B cell (primary cell): ENCODE results near the gene ATG4C.

Source experiments
- CTCF ChIP-seq: fragments of 200-600 bp; IDR thresholded peaks from one replicate; pipeline ENCODE4 v1.8.0; 2022; ENCODE audit warnings: antibody characterized with exemption, mild to moderate bottlenecking
- EZH2 ChIP-seq: IDR thresholded peaks from 2 replicates; pipeline ENCODE4 v1.6.1; 2012; ENCODE audit warnings: borderline replicate concordance, low read depth, mild to moderate bottlenecking, moderate library complexity, low read length; ENCODE audit not compliant: insufficient read depth, poor library complexity, severe bottlenecking

GRCh38 chr1:62908168-62908695 is 124.3 kb downstream of the ATG4C start:
- TF ChIP-seq CTCF (no peak), EZH2 (no peak)
